ENCODE results near the gene KDR. TPM values are rescaled to one million over a fixed set of nuclear protein-coding genes. Genes with fewer than 3 reads are reported as not detected.

Gene KDR
- total RNA-seq, 1 donor from 2014 or later: 0.24 TPM

- no peaks in the 10 kb centered on the region for H3K36me3 Mint-ChIP-seq (ENCODE audit: unreplicated experiment)
- H3K4me3 Mint-ChIP-seq (ENCODE audit: unreplicated experiment): no peak overlapping the region
- TF ChIP-seq CTCF (IDR thresholded peaks at IDR 0.05): no peak
- no peaks in the 10 kb centered on the region for H3K9me3 Mint-ChIP-seq (ENCODE audit: unreplicated experiment)
- no peak overlapping the region for H3K27ac Mint-ChIP-seq (ENCODE audit: unreplicated experiment)
- H3K4me1 Mint-ChIP-seq (ENCODE audit: unreplicated experiment): no peaks in the 10 kb centered on the region
- no peak for DNase-seq (ENCODE audit: extremely low spot score, unreplicated experiment)
- peaks cover 74% of the 10 kb centered on the region for H3K27me3 Mint-ChIP-seq (ENCODE audit: unreplicated experiment)
Measured at GRCh38 chr4:55083735-55084134, 41.7 kb downstream of the KDR start.

- H3K36me3 Mint-ChIP-seq (ENCODE audit: unreplicated experiment): no peaks in the 10 kb centered on the region
- peaks cover 65% of the 10 kb centered on the region for H3K27me3 Mint-ChIP-seq (ENCODE audit: unreplicated experiment)
- DNase-seq (ENCODE audit: extremely low spot score, unreplicated experiment): no peak
- no peak for TF ChIP-seq CTCF (IDR thresholded peaks at IDR 0.05)
- H3K9me3 Mint-ChIP-seq (ENCODE audit: unreplicated experiment): no peaks in the 10 kb centered on the region
- H3K4me1 Mint-ChIP-seq (ENCODE audit: unreplicated experiment): no peaks in the 10 kb centered on the region
- H3K27ac Mint-ChIP-seq (ENCODE audit: unreplicated experiment): no peak overlapping the region
- no peak overlapping the region for H3K4me3 Mint-ChIP-seq (ENCODE audit: unreplicated experiment)
Measured at GRCh38 chr4:55082756-55083155, 42.6 kb downstream of the KDR start.

- Mint-ChIP-seq H3K36me3 (ENCODE audit: unreplicated experiment) (no peaks in the 10 kb centered on the region), H3K27ac (ENCODE audit: unreplicated experiment) (no peak overlapping the region), H3K9me3 (ENCODE audit: unreplicated experiment) (no peaks in the 10 kb centered on the region), H3K4me1 (ENCODE audit: unreplicated experiment) (no peaks in the 10 kb centered on the region), H3K27me3 (ENCODE audit: unreplicated experiment) (peaks cover 65% of the 10 kb centered on the region), H3K4me3 (ENCODE audit: unreplicated experiment) (no peak overlapping the region)
- DNase-seq (ENCODE audit: extremely low spot score, unreplicated experiment): no peak
- TF ChIP-seq CTCF (IDR thresholded peaks at IDR 0.05): no peak
Measured at GRCh38 chr4:55080174-55080865, 45.1 kb downstream of the KDR start.

- H3K27ac Mint-ChIP-seq (ENCODE audit: unreplicated experiment): no peak overlapping the region
- no peaks in the 10 kb centered on the region for H3K9me3 Mint-ChIP-seq (ENCODE audit: unreplicated experiment)
- H3K4me3 Mint-ChIP-seq (ENCODE audit: unreplicated experiment): no peak overlapping the region
- TF ChIP-seq CTCF (IDR thresholded peaks at IDR 0.05): no peak
- DNase-seq (ENCODE audit: extremely low spot score, unreplicated experiment): no peak
- H3K4me1 Mint-ChIP-seq (ENCODE audit: unreplicated experiment): no peaks in the 10 kb centered on the region
- peaks cover 64% of the 10 kb centered on the region for H3K27me3 Mint-ChIP-seq (ENCODE audit: unreplicated experiment)
- no peaks in the 10 kb centered on the region for H3K36me3 Mint-ChIP-seq (ENCODE audit: unreplicated experiment)
Measured at GRCh38 chr4:55079451-55080173, 45.8 kb downstream of the KDR start.

GRCh38 chr4:55078987-55079386 is 46.4 kb downstream of the KDR start:
- Mint-ChIP-seq H3K4me3 (ENCODE audit: unreplicated experiment) (no peak overlapping the region), H3K27me3 (ENCODE audit: unreplicated experiment) (peaks cover 61% of the 10 kb centered on the region), H3K27ac (ENCODE audit: unreplicated experiment) (no peak overlapping the region), H3K9me3 (ENCODE audit: unreplicated experiment) (no peaks in the 10 kb centered on the region), H3K36me3 (ENCODE audit: unreplicated experiment) (no peaks in the 10 kb centered on the region), H3K4me1 (ENCODE audit: unreplicated experiment) (no peaks in the 10 kb centered on the region)
- no peak for TF ChIP-seq CTCF (IDR thresholded peaks at IDR 0.05)
- no peak for DNase-seq (ENCODE audit: extremely low spot score, unreplicated experiment)

All from osteocyte (in vitro differentiated cells).